GM13977 (cell line): ENCODE data around the gene STT3A.

Experiments used
- DNase-seq: peaks from one replicate; pipeline ENCODE4 v3.0.0; 2012; ENCODE audit warnings: low spot score
- CTCF ChIP-seq: IDR thresholded peaks from 2 replicates; pipeline ENCODE4 v1.5.1; 2012; ENCODE audit warnings: mild to moderate bottlenecking, control low read depth; ENCODE audit not compliant: insufficient read depth; ENCODE audit errors: extremely low read depth, missing control alignments
- in situ Hi-C: fragments of 300-500 bp; cut with MboI; formaldehyde crosslinking; loops from one replicate; pipeline ENCODE4 v1.12.0; 2022; ENCODE audit warnings: low sequenced_read_pairs, low pct_unique_long_range_greater_than_20kb, mixed read lengths, inconsistent platforms; ENCODE audit not compliant: unreplicated experiment

The STT3A gene

DNA sequence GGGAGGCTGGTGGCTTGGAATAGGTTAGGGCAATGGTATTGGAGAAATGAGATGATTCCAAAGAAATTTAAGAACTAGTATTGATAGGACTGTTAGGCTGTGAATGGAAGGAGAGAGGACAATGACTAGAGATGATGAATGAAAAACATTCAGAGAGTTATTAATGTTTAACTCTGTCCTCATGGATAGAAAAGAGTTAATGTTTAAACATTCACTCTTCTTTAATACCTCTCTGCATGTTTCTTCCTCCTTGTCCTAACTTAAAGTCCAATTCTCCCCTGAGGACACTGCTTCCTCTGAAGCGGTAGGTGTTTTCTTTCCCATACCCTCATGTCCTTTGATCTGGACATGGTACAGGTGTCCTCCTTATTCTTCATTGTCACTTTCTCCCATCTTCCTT lies 45.7 kb downstream of the STT3A start:
- no peak for DNase-seq
- no peak for TF ChIP-seq CTCF
- in situ Hi-C loops = no loop called here

DNA sequence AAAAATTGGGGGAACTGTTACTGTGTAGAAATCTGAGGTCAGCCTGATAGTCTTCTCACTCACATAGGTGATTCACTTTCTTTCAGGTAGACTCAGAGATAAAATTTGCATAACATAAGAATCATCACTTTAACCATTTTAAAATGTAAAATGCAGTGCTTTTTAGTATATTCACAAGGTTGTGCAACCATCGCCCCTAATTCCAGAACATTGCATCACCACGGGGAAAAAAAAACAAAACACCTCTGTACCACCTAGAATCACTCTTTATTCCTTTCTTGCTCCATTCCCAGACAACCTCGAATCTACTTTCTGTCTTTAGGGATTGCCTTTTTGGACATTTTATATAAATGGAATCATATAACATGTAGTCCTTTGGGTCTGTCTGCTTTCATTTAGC lies 53.2 kb downstream of the STT3A start:
- in situ Hi-C loops = no loop called here
- no peak for TF ChIP-seq CTCF
- DNase-seq = no peak

- no peak for DNase-seq
- no peak for TF ChIP-seq CTCF
- in situ Hi-C loops = no loop called here
Measured at GRCh38 chr11:125649465-125650166, 57.0 kb downstream of the STT3A start.

DNA sequence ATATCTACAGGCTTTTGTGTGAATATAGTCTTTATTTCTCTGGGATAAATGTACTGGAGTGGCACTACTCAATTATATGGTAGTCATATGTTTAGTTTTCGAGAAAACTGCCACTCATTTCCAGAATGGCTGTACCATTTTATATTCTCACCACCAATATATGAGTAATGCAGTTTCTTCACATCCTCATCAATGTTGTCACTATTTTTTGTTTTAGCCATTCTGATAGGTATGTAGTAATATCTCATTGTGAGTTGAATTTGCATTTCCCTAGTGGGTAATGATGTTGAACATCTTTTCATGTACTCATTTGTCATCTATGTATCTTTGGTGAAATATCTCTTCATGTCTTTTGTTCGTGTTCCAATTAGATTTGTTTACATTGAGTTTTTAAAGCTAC lies 70.0 kb downstream of the STT3A start:
- DNase-seq = no peak
- in situ Hi-C loops = no loop called here
- TF ChIP-seq CTCF = no peak

GRCh38 chr11:125663910-125664309 lies 71.3 kb downstream of the STT3A start:
- TF ChIP-seq CTCF = no peak
- no peak for DNase-seq
- in situ Hi-C loops = no loop called here

GRCh38 chr11:125667151-125667550 lies 74.5 kb downstream of the STT3A start:
- in situ Hi-C loops = no loop called here
- DNase-seq = no peak
- no peak for TF ChIP-seq CTCF
